ENCODE data around the gene SLC26A11. TPM values are rescaled to one million over a fixed set of nuclear protein-coding genes. Genes with fewer than 3 reads are reported as not detected.
"Not testable (repeated sequence)": the region's sequence is repeated elsewhere in the genome, so short reads cannot be mapped to it uniquely, and the experiment has no call there.

SLC26A11 gene
- total RNA-seq, 2 experiments from 2014 or later: 1.6 to 1.7 TPM

DNA sequence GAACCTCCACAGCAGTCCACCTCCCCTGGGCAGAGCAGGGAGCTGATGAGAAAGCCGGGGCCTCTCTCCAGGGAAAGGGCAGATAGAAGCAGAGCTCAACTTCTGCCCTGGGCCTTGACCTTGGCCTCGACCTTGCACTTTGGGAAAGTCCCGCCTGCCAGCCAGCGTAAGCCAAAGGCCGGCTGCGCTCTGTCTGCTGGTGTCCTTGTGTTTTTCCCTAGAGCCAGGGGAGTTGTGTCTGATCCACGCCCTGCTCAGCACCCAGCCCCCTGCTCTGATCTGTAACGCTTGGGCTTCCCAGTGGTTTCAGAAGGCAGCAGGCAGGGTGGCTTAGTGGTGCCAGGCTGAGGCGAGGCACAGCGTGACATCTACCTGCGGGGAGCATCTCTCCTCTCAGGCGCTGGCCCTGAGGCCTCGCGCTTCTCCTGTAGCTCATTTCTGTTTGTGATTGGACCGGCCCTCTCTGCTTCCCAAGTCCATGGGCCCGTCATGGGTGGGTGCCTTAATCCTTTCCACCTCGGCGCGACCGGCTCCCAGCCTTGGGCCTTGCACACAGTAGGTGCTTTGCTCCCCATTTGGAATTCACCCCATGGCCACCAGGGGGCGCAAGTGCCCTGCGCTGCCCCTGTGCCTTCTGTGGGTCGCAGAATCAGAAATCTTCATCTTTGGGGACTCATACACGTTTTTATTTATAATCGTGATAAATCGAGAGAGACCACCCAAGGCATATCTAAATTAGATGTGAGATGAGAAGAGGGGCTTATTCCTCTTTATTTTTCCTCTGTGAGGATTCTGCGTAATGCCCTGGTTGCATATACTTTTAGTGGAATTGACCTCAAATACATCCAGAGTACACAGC, 24.3 kb upstream of the SLC26A11 start:
- Mint-ChIP-seq H3K4me3 (no peak overlapping the region), H3K27ac (no peak overlapping the region), H3K36me3 (ENCODE audit: low read depth) (no peaks in the 10 kb centered on the region), H3K27me3 (peaks cover 6% of the 10 kb centered on the region), H3K4me1 (ENCODE audit: low read depth) (no peaks in the 10 kb centered on the region), H3K9me3 (no peaks in the 10 kb centered on the region)
- DNase-seq: peak; percentile 53
- peak; percentile 47 for ATAC-seq
- TF ChIP-seq, protein P1, sequence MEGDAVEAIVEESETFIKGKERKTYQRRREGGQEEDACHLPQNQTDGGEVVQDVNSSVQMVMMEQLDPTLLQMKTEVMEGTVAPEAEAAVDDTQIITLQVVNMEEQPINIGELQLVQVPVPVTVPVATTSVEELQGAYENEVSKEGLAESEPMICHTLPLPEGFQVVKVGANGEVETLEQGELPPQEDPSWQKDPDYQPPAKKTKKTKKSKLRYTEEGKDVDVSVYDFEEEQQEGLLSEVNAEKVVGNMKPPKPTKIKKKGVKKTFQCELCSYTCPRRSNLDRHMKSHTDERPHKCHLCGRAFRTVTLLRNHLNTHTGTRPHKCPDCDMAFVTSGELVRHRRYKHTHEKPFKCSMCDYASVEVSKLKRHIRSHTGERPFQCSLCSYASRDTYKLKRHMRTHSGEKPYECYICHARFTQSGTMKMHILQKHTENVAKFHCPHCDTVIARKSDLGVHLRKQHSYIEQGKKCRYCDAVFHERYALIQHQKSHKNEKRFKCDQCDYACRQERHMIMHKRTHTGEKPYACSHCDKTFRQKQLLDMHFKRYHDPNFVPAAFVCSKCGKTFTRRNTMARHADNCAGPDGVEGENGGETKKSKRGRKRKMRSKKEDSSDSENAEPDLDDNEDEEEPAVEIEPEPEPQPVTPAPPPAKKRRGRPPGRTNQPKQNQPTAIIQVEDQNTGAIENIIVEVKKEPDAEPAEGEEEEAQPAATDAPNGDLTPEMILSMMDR (IDR thresholded peaks at IDR 0.05): peak; percentile 99
- ChIA-PET POLR2A (interaction anchor here (0.6 to 1.8 kb wide), 5 partner anchors 13 to 74 kb away, joined by 3 to 8 read pairs (median 5); no protein-coding TSS in a partner anchor), CTCF (interaction anchor here (0.6 to 2.5 kb wide), 38 partner anchors 8 to 181 kb away, joined by 3 to 28 read pairs (median 4); partner anchors contain the start of genes GAA, SGSH and SLC26A11)
- intact Hi-C loops (cut with micrococcal nuclease): loop anchor here (2.0 kb wide), 1 partner anchor 57 kb away; no protein-coding TSS in a partner anchor

DNA sequence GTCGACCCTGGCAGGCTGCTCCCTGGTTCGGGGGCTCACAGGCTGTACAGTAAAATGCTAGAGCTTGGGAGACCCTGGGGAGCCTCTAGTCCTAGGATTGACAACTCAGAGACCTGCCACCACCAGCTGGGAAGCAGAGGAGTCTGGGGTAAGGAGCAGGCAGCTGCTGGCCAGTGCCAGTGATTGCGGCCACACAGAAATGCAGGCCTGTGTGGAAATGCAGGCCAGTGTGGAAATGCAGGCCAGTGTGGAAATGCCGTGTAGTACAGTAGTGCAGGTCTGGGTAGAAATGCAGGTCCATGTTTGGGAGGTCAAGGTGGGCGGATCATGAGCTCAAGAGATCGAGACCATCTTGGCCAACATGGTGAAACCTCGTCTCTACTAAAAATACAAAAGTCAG, 23.6 kb upstream of the SLC26A11 start:
- ChIA-PET CTCF (interaction anchor here (0.6 to 2.5 kb wide), 18 partner anchors 9 to 168 kb away, joined by 3 to 28 read pairs (median 6); no protein-coding TSS in a partner anchor), POLR2A (interaction anchor here (1.6 to 1.8 kb wide), 2 partner anchors 13 to 69 kb away, joined by 5 to 6 read pairs; no protein-coding TSS in a partner anchor)
- Mint-ChIP-seq H3K9me3 (no peaks in the 10 kb centered on the region), H3K27ac (no peak overlapping the region), H3K36me3 (ENCODE audit: low read depth) (no peaks in the 10 kb centered on the region), H3K27me3 (peaks cover 6% of the 10 kb centered on the region), H3K4me1 (ENCODE audit: low read depth) (no peaks in the 10 kb centered on the region), H3K4me3 (no peak overlapping the region)
- ATAC-seq (no peak), DNase-seq (no peak)
- intact Hi-C loops (cut with micrococcal nuclease): loop anchor here (2.0 kb wide), 1 partner anchor 56 kb away; no protein-coding TSS in a partner anchor
- TF ChIP-seq, protein P1 (IDR thresholded peaks at IDR 0.05): no peak

DNA sequence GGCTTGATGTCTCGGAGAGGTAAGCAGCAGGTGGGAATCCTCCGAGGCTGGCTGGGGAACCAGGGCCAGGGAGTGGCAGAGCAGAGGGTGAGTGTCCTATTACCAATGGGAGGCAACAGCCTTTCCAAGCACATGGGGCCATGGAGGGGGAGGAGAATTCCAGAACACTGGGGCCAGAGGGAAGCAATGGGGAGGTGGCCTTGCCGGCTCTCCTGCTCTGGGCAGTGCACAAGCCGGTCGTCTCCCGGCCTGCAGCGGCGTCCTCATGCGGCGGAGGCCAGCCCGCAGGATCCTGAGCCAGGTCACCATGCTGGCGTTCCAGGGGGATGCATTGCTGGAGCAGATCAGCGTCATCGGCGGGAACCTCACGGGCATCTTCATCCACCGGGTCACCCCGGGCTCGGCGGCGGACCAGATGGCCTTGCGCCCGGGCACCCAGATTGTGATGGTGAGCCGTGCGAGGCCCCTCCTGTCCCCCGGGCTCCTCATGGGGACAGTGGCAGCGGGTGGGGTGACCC, 22.0 kb upstream of the SLC26A11 start:
- Mint-ChIP-seq H3K9me3 (no peaks in the 10 kb centered on the region), H3K36me3 (ENCODE audit: low read depth) (no peaks in the 10 kb centered on the region), H3K27ac (no peak overlapping the region), H3K4me3 (no peak overlapping the region), H3K27me3 (peaks cover 3% of the 10 kb centered on the region), H3K4me1 (ENCODE audit: low read depth) (no peaks in the 10 kb centered on the region)
- ATAC-seq (no peak), DNase-seq (no peak)
- ChIA-PET POLR2A (no interaction called here), CTCF (no interaction called here)
- TF ChIP-seq, protein P1 (IDR thresholded peaks at IDR 0.05): no peak
- intact Hi-C loops (cut with micrococcal nuclease): no loop called here

DNA sequence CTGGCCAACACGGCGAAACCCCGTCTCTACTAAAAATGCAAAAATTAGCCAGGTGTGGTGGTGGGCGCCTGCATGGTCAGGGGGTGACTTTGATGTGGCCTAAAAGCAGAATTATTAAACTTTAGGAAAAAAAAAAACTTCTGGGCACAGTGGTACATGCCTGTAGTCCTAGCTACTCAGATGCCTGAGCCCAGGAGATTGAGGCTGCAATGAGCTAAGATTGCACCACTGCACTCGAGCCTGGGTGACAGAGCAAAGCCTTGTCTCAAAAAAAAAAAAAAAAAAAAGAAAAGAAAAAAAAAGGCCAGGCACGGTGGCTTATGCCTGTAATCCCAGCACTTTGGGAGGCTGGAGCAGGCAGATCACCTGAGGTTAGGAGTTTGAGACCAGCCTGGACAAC, 20.9 kb upstream of the SLC26A11 start:
- H3K9me3 Mint-ChIP-seq; CTCF ChIA-PET; H3K4me3 Mint-ChIP-seq; intact Hi-C loops (cut with micrococcal nuclease); DNase-seq; ATAC-seq; POLR2A ChIA-PET; H3K27ac Mint-ChIP-seq; H3K4me1 Mint-ChIP-seq (ENCODE audit: low read depth); H3K36me3 Mint-ChIP-seq (ENCODE audit: low read depth); H3K27me3 Mint-ChIP-seq: not testable (repeated sequence)

DNA sequence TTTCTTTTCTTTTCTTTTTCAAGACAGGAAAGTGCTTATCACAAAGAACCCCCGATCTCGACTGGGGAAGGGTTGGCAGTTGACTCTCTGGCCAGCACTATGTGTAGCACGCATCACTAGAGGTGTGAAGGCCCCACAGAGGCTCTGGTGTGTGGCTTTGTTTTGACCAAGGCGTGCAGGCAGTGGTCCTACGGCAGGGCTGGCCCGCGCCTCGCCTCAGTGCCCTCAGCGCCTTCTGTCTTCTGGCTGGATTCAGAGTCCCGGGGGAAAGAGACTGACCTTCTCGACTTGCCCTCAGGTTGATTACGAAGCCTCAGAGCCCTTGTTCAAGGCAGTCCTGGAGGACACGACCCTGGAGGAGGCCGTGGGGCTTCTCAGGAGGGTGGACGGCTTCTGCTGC, 18.8 kb upstream of the SLC26A11 start:
- Mint-ChIP-seq H3K9me3 (no peaks in the 10 kb centered on the region), H3K27ac (no peak overlapping the region), H3K27me3 (no peaks in the 10 kb centered on the region), H3K36me3 (ENCODE audit: low read depth) (no peaks in the 10 kb centered on the region), H3K4me3 (no peak overlapping the region), H3K4me1 (ENCODE audit: low read depth) (no peaks in the 10 kb centered on the region)
- TF ChIP-seq, protein P1 (IDR thresholded peaks at IDR 0.05): no peak
- no peak for DNase-seq
- CTCF ChIA-PET: interaction anchor here (0.9 kb wide), 1 partner anchor 52 kb away, joined by 4 read pairs; no protein-coding TSS in a partner anchor
- POLR2A ChIA-PET: no interaction called here
- no peak for ATAC-seq
- intact Hi-C loops (cut with micrococcal nuclease): no loop called here
